SJSA1 (cell line): Measurements from ENCODE around the gene ATP8A2. TPM values are rescaled to one million over a fixed set of nuclear protein-coding genes. Genes with fewer than 3 reads are reported as not detected.

Experiments
- DNase-seq, 2 experiments: peaks; one replicate each; pipeline ENCODE4 v3.0.0-alpha.2; 2015 to 2020; ENCODE audit warnings: low spot score in 2 of 2, low read depth in 1 of 2
- H3K27ac ChIP-seq: fragments of 250-450 bp; sonication (Bioruptor Pico); 2 replicates; pipeline ENCODE4 v1.5.1; 2020; ENCODE audit warnings: mild to moderate bottlenecking, moderate library complexity
- H3K27me3 ChIP-seq: fragments of 250-450 bp; sonication (Bioruptor Pico); replicated peaks from 2 replicates; pipeline ENCODE4 v1.5.1; 2020; ENCODE audit warnings: mild to moderate bottlenecking, moderate library complexity
- H3K36me3 ChIP-seq: fragments of 250-450 bp; sonication (Bioruptor Pico); 2 replicates; pipeline ENCODE4 v1.5.1; 2020; ENCODE audit warnings: mild to moderate bottlenecking
- H3K4me1 ChIP-seq: fragments of 250-450 bp; sonication (Bioruptor Pico); replicated peaks from 2 replicates; pipeline ENCODE4 v1.6.1; 2021; ENCODE audit warnings: mild to moderate bottlenecking
- H3K4me3 ChIP-seq: fragments of 250-450 bp; sonication (Bioruptor Pico); 2 replicates; pipeline ENCODE4 v1.5.1; 2020; ENCODE audit warnings: mild to moderate bottlenecking
- H3K9me3 ChIP-seq: fragments of 250-450 bp; sonication (Bioruptor Pico); replicated peaks from 2 replicates; pipeline ENCODE4 v1.5.1; 2020; ENCODE audit warnings: mild to moderate bottlenecking
- total RNA-seq: library from RNA; depleted of rRNA; stranded (reverse); fragments of >200 nt; shearing (Covaris generic); gene quantifications from 2 replicates; pipeline ENCODE4 v1.2.3, GENCODE V29; 2014

Gene ATP8A2
- total RNA-seq, 1 experiment from 2014 or later = 0.13 TPM

- peaks cover 27% of the 10 kb centered on the region for H3K27me3 ChIP-seq
- H3K4me1 ChIP-seq = no peaks in the 10 kb centered on the region; the same call in 1 of the 2 replicates
- no peaks in the 10 kb centered on the region for H3K36me3 ChIP-seq
- no peak overlapping the region for H3K27ac ChIP-seq
- H3K4me3 ChIP-seq = no peak overlapping the region
- no peaks in the 10 kb centered on the region for H3K9me3 ChIP-seq
- no peak for DNase-seq
These were observed 458 bp upstream of the ATP8A2 start for GRCh38 chr13:25371158-25371874.

GRCh38 chr13:25372284-25373081 is 709 bp downstream of the ATP8A2 start:
- Histone ChIP-seq H3K27me3 (peaks cover 27% of the 10 kb centered on the region), H3K4me3 (no peak overlapping the region), H3K9me3 (no peaks in the 10 kb centered on the region), H3K36me3 (no peaks in the 10 kb centered on the region), H3K4me1 (no peaks in the 10 kb centered on the region; the same call in 1 of the 2 replicates), H3K27ac (no peak overlapping the region)
- DNase-seq = no peak

- no peaks in the 10 kb centered on the region for H3K9me3 ChIP-seq
- DNase-seq = peak in 1 of 2 experiments; percentile 22
- no peak overlapping the region for H3K4me3 ChIP-seq
- H3K36me3 ChIP-seq = no peaks in the 10 kb centered on the region
- no peak overlapping the region for H3K27ac ChIP-seq
- H3K27me3 ChIP-seq = peaks cover 25% of the 10 kb centered on the region
- H3K4me1 ChIP-seq = no peaks in the 10 kb centered on the region; the same call in 1 of the 2 replicates
These were observed 4.1 kb downstream of the ATP8A2 start for GRCh38 chr13:25375727-25376358.

GRCh38 chr13:25377244-25377962 is 5.6 kb downstream of the ATP8A2 start:
- no peak overlapping the region for H3K4me3 ChIP-seq
- no peaks in the 10 kb centered on the region for H3K9me3 ChIP-seq
- no peaks in the 10 kb centered on the region for H3K36me3 ChIP-seq
- no peak for DNase-seq
- H3K27me3 ChIP-seq = peaks cover 13% of the 10 kb centered on the region
- no peaks in the 10 kb centered on the region for H3K4me1 ChIP-seq
- H3K27ac ChIP-seq = no peak overlapping the region

GRCh38 chr13:25378528-25378927 is 6.8 kb downstream of the ATP8A2 start:
- no peak overlapping the region for H3K27ac ChIP-seq
- no peaks in the 10 kb centered on the region for H3K9me3 ChIP-seq
- peaks cover 3% of the 10 kb centered on the region for H3K27me3 ChIP-seq
- no peaks in the 10 kb centered on the region for H3K36me3 ChIP-seq
- no peak overlapping the region for H3K4me3 ChIP-seq
- DNase-seq = no peak
- H3K4me1 ChIP-seq = no peaks in the 10 kb centered on the region

GRCh38 chr13:25379011-25379410 is 7.2 kb downstream of the ATP8A2 start:
- Histone ChIP-seq H3K27ac (no peak overlapping the region), H3K4me3 (no peak overlapping the region), H3K36me3 (no peaks in the 10 kb centered on the region), H3K27me3 (peaks cover 3% of the 10 kb centered on the region), H3K9me3 (no peaks in the 10 kb centered on the region), H3K4me1 (no peaks in the 10 kb centered on the region)
- DNase-seq = no peak

- Histone ChIP-seq H3K9me3 (no peaks in the 10 kb centered on the region), H3K4me3 (no peak overlapping the region), H3K4me1 (no peaks in the 10 kb centered on the region), H3K27me3 (peaks cover 6% of the 10 kb centered on the region), H3K36me3 (no peaks in the 10 kb centered on the region), H3K27ac (no peak overlapping the region)
- DNase-seq = no peak
These were observed 8.3 kb downstream of the ATP8A2 start for GRCh38 chr13:25380082-25380481.

- Histone ChIP-seq H3K27ac (no peak overlapping the region), H3K36me3 (no peaks in the 10 kb centered on the region), H3K4me1 (no peaks in the 10 kb centered on the region), H3K9me3 (no peaks in the 10 kb centered on the region), H3K27me3 (peaks cover 6% of the 10 kb centered on the region), H3K4me3 (no peak overlapping the region)
- no peak for DNase-seq
These were observed 9.1 kb downstream of the ATP8A2 start for GRCh38 chr13:25380741-25381324.

GRCh38 chr13:25384758-25385410 is 13.1 kb downstream of the ATP8A2 start:
- Histone ChIP-seq H3K27ac (no peak overlapping the region), H3K27me3 (peaks cover 6% of the 10 kb centered on the region), H3K4me1 (no peaks in the 10 kb centered on the region), H3K36me3 (no peaks in the 10 kb centered on the region), H3K9me3 (no peaks in the 10 kb centered on the region), H3K4me3 (no peak overlapping the region)
- DNase-seq = no peak

- no peak overlapping the region for H3K4me3 ChIP-seq
- no peaks in the 10 kb centered on the region for H3K27me3 ChIP-seq
- no peaks in the 10 kb centered on the region for H3K9me3 ChIP-seq
- H3K27ac ChIP-seq = no peak overlapping the region
- no peaks in the 10 kb centered on the region for H3K36me3 ChIP-seq
- no peaks in the 10 kb centered on the region for H3K4me1 ChIP-seq
- no peak for DNase-seq
These were observed 20.2 kb downstream of the ATP8A2 start for GRCh38 chr13:25391932-25392331.

- Histone ChIP-seq H3K4me3 (no peak overlapping the region), H3K27ac (no peak overlapping the region), H3K9me3 (no peaks in the 10 kb centered on the region), H3K4me1 (no peaks in the 10 kb centered on the region), H3K36me3 (no peaks in the 10 kb centered on the region), H3K27me3 (no peaks in the 10 kb centered on the region)
- no peak for DNase-seq
These were observed 22.8 kb downstream of the ATP8A2 start for GRCh38 chr13:25394402-25395060.

- Histone ChIP-seq H3K27me3 (no peaks in the 10 kb centered on the region), H3K36me3 (no peaks in the 10 kb centered on the region), H3K4me1 (no peaks in the 10 kb centered on the region)
These were observed 26.0 kb downstream of the ATP8A2 start for GRCh38 chr13:25397763-25398162.

More at GRCh38 chr13:25397763-25398162, 26.0 kb downstream of the ATP8A2 start:
- no peak for DNase-seq
- H3K4me3 ChIP-seq = no peak overlapping the region
- no peaks in the 10 kb centered on the region for H3K9me3 ChIP-seq
- no peak overlapping the region for H3K27ac ChIP-seq
